Fibroblast of skin of right biceps (primary cell): ENCODE results near the gene SOHLH2.

Source experiments
- DNase-seq: peaks from one replicate; pipeline ENCODE4 v3.0.0-alpha.2; 2013

Gene SOHLH2

GRCh38 chr13:36175621-36176020, 38.7 kb downstream of the SOHLH2 start:
- no peak for DNase-seq

DNA sequence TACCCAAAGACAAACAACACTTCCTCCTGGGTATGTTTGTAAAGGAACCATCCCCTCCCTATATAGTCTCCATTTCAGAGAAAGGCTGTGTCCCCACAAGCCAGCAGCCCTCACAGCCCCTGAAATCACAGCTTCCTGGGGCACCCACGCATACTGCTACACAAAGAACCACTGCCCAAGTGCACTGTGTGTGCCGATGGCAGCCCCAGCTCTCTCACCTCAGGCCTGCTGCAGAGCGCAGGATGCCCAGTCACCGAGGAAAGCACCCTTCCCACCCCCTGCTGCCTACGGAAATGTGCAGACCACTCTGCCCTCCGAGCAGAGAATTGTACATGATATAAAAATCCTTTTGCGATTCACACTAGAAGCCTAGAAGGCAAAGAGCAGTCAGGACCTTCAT, 39.4 kb downstream of the SOHLH2 start:
- DNase-seq = no peak

DNA sequence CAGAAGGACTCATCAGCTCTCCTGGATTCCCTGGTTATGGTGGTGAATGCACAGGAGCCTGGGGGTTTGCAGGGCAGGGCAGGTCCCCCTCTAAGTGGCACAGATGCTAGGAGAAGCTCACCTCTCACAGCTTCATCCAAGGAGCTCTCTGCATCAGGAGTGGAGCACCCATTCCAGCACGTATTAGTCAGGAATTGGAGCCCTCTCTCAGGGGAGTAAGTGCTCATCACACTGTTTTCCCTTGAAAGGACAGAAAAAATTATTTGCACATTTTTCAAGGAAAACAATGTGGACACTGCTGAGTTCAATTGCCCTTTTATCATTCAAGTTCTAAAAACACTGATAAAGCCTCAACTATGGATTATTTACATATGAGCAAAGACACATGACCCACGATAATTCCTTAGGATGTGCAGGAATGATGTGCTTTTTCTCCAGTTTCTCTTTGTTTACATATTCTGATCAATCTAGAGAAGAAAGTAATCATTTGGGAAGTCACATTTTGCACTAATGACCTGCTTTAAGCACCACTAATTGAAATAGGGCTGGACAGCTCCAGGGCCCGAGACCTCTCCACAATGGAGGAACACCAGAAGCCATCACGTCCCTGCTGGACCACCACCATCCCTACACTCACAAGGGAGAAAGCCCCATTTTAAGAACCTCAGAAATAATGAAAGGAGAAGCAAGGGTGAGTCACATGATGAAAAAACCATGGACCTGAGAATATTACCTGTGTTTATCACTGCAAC, 40.6 kb downstream of the SOHLH2 start:
- no peak for DNase-seq

DNA sequence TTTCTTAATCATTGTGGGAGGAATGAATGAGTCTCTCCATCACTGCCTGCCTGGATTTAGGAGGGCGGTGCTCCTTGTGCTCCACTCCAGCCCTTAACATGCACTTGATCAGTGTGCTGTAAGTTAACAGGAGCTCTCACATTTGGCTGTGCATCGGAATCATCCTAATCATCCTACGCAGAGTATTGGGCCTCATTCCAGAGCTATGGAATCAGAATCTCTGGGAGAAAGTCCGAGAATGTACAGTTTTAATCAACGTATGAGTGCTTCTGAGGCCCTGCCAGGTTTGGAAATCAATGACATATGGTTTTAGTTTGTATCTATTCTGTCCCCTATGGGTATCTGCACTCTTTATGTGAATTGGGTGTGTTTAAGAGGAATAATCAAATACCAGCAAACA, 48.3 kb downstream of the SOHLH2 start:
- peak; percentile 84 for DNase-seq

GRCh38 chr13:36163809-36164308, 50.5 kb downstream of the SOHLH2 start:
- DNase-seq = peak; percentile 93

GRCh38 chr13:36163286-36163685, 51.1 kb downstream of the SOHLH2 start:
- no peak for DNase-seq

DNA sequence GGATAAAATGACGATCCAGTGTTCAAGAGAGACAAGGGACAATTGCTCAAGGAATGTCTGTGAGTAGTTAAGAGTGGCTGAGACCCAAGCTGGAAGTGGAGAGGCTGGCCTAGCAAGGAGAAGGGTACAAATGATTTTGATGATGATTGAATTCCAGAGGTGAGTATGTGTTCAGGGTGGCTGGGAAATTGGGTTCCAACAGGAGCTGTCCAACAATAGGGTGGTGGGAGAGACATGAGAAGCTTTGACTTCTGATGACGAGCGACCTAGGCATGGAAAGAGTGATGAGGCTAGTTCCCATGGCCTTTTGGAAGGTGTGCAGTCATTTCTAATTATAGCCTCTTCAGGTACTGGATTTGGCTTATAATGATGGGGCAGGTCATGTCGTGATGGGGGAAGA, 54.1 kb downstream of the SOHLH2 start:
- no peak for DNase-seq

GRCh38 chr13:36158611-36159010, 55.7 kb downstream of the SOHLH2 start:
- peak; percentile 20 for DNase-seq

- DNase-seq = peak; percentile 51
Observed at GRCh38 chr13:36157480-36157879, 56.9 kb downstream of the SOHLH2 start.

GRCh38 chr13:36154567-36155291, 59.6 kb downstream of the SOHLH2 start:
- DNase-seq = peak; percentile 31

GRCh38 chr13:36151591-36151990, 62.8 kb downstream of the SOHLH2 start:
- no peak for DNase-seq

DNA sequence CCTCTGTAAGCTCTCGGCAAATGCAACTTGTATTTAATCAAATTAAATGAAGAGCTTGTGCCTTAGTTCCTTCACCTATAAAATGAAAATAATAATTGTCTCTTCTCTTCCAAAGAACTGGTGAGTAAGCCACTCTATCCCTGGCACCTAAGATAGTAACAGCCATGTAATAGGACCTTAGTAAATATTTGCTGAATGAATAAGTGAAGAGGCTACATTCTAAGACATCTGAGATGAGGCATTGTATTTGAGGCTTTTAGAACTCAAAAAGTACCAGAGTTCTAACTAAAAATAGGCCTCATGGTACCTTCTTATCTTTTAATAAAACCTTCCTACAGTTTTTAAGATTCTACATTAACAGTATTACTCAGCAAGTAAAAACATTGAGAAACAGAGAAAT, 65.9 kb downstream of the SOHLH2 start:
- peak; percentile 55 for DNase-seq

- DNase-seq = no peak
Observed at GRCh38 chr13:36147330-36147729, 67.0 kb downstream of the SOHLH2 start.

- DNase-seq = no peak
Observed at GRCh38 chr13:36146511-36147269, 67.7 kb downstream of the SOHLH2 start.

GRCh38 chr13:36143738-36144137, 70.6 kb downstream of the SOHLH2 start:
- no peak for DNase-seq

- DNase-seq = no peak
Observed at GRCh38 chr13:36142735-36143134, 71.6 kb downstream of the SOHLH2 start.

GRCh38 chr13:36135876-36136275, 78.5 kb downstream of the SOHLH2 start:
- DNase-seq = no peak

DNA sequence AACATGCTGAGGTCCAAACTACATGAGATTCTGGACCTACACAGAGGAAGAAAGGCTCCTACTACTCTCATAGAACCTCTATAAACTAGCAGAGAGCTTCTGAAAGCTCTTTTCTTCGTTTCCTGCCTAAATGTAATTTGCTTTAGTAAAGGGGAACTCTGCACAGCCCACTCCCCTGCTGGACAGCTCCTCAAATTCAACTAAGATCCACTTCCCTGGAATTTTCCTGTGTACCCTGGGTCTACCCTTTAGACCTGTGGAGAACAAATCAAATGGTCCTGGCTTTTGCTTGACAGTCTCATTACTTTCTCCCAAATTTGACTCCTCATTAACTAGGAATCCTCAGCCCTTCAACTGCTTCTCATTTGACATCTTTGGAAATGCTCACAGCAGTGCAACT, 79.7 kb downstream of the SOHLH2 start:
- no peak for DNase-seq

DNA sequence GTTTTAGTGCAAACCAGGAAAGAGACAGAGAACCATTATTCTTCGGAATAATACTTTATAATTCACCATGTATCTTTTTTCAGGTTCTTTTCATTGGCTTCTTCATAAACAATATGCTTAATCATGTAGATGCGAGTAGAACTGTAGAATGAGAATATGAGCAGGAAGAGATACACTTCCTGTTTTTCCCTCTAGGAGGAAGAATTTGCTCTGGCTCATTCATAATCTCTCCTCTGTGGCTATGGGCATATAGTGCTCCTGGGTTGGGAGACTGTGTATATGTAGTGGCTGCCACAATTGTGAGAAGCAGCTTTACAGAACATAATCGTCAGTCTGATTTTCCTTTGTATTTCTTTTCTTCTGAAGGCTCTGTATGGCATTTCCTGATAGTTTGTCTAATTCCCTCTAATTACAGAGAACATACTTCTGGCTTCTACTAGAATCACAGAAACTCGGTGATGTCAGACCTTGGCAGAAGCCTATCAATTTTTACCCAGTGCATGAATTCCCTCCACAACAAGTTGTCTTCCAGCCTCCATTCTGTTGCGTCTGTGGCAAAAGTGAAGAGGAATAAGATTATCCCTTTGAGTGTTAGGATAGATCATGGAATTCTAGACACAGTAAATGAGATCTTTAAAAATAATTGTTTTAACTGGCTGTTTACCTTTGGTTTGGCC, 80.3 kb downstream of the SOHLH2 start:
- DNase-seq = peak; percentile 1

- no peak for DNase-seq
Observed at GRCh38 chr13:36132376-36132775, 82.0 kb downstream of the SOHLH2 start.

DNA sequence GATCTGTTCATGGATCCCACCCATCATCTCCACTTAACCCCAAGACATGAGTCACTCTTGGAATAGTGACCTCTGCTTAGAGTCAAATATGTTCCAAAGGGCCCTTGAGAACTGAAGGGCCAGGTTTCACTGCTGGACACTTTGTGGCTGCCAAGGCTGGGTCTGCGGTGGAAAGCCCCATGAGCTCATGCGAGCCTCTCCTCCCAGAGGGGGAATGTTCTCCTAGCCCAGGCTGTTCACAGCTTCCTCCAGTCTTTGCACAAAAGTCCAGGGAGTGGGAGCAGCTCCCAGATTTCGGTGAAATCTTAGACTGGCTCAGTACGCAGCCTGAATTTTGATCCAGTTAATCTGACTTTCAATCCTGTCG, 82.4 kb downstream of the SOHLH2 start:
- peak; percentile 51 for DNase-seq

GRCh38 chr13:36131222-36131930, 83.0 kb downstream of the SOHLH2 start, which contains the start of gene DCLK1:
TSS of gene DCLK1 (minus strand) at chr13:36131382.
- peak; percentile 58 for DNase-seq
